ENCODE data around the gene COMTD1.
A peak's percentile ranks its signal among the peaks of the same experiment; 100 is the strongest.

COMTD1 gene

DNA sequence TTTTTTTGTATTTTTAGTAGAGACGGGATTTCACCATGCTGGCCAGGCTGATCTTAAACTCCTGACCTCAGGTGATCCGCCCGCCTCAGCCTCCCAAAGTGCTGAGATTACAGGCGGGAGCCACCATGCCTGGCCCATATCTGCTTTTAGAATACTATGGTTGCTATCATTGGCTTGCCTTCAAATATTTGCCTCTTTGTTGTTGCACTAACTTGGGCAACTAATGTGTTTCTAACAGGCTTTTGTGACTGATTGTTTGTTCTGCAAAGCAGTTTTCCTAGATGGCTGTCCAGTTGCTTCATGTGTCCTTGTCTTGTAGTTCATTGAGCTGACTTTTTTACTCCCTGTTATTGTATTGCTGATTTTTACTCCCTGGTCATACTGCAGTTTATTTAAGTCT is 15.5 kb downstream of the COMTD1 start:
- TF ChIP-seq, protein P1, sequence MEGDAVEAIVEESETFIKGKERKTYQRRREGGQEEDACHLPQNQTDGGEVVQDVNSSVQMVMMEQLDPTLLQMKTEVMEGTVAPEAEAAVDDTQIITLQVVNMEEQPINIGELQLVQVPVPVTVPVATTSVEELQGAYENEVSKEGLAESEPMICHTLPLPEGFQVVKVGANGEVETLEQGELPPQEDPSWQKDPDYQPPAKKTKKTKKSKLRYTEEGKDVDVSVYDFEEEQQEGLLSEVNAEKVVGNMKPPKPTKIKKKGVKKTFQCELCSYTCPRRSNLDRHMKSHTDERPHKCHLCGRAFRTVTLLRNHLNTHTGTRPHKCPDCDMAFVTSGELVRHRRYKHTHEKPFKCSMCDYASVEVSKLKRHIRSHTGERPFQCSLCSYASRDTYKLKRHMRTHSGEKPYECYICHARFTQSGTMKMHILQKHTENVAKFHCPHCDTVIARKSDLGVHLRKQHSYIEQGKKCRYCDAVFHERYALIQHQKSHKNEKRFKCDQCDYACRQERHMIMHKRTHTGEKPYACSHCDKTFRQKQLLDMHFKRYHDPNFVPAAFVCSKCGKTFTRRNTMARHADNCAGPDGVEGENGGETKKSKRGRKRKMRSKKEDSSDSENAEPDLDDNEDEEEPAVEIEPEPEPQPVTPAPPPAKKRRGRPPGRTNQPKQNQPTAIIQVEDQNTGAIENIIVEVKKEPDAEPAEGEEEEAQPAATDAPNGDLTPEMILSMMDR (IDR thresholded peaks at IDR 0.05; ENCODE audit: low read depth, low read length), result no peak
- TF ChIP-seq POLR2A (IDR thresholded peaks at IDR 0.05; ENCODE audit: extremely low read depth, insufficient read length) (no peak), MYC (IDR thresholded peaks at IDR 0.05; ENCODE audit: low read depth, low read length) (no peak)
- TF ChIP-seq, protein P2, sequence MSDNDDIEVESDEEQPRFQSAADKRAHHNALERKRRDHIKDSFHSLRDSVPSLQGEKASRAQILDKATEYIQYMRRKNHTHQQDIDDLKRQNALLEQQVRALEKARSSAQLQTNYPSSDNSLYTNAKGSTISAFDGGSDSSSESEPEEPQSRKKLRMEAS (IDR thresholded peaks at IDR 0.05; ENCODE audit: low read depth, low read length), result no peak
- no peak for DNase-seq (ENCODE audit: low read depth)
- no peak overlapping the region for H3K4me3 ChIP-seq (ENCODE audit: low read depth, low read length)

DNA sequence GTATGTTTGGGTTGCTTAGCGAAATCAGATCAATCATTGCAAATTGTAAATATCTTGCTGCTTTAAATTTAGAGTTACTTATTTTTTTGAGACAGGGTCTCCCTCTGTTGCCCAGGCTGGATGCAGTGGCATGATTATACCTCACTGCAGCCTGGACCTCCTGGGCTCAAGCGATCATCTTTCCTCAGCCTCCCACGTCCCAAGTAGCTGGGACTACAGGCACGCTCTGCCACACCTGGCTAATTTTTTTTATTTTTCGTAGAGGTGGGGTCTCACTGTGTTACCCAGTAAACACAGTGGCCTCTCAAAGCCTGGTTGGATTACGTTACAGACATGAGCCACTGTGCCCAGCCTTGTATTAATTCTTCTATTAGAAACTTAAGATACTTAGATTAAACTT is 23.4 kb downstream of the COMTD1 start:
- H3K4me3 ChIP-seq (ENCODE audit: low read depth, low read length), result peak overlapping the region; percentile 79
- DNase-seq (ENCODE audit: low read depth), result no peak
- TF ChIP-seq MYC (IDR thresholded peaks at IDR 0.05; ENCODE audit: low read depth, low read length) (no peak), POLR2A (IDR thresholded peaks at IDR 0.05; ENCODE audit: extremely low read depth, insufficient read length) (no peak)
- TF ChIP-seq, protein P2 (IDR thresholded peaks at IDR 0.05; ENCODE audit: low read depth, low read length), result no peak
- TF ChIP-seq, protein P1 (IDR thresholded peaks at IDR 0.05; ENCODE audit: low read depth, low read length), result no peak

DNA sequence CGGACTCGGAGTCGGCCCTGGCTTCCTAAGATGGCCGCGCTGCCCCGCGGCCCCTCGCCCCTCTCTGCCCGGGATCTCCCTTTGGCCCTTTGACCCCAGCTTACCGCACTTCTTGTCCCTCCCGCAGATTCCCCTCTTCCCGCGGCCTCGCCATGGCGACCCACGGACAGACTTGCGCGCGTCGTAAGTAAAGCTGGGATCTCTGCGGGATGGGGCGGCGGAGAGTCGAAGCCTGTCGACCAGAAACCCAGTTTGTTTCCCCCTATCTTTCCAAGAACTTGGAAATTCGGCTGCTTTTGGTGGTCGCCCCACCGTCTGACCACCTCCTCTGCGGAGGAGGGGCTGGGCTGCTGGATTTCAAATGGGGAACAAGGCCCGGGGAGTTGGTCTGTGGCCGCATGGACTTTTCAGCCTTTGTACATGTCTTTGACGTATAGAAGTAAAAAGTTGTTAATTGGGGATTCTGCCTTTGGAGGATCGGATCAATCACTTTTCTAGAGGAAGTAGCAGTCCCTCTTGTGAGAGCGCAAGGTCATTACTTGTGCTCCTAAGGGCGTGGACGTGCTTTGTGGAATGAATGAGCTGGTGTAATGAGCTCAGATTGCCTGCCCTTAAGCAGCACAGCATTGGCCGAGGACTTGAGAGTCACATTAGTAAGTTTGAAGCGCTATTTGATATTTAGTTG is 24.6 kb downstream of the COMTD1 start:
- peak overlapping the region; percentile 79 for H3K4me3 ChIP-seq (ENCODE audit: low read depth, low read length)
- DNase-seq (ENCODE audit: low read depth), result peak; percentile 65
- TF ChIP-seq POLR2A (IDR thresholded peaks at IDR 0.05; ENCODE audit: extremely low read depth, insufficient read length) (no peak), MYC (IDR thresholded peaks at IDR 0.05; ENCODE audit: low read depth, low read length) (peak; percentile 9)
- TF ChIP-seq, protein P2 (IDR thresholded peaks at IDR 0.05; ENCODE audit: low read depth, low read length), result peak; percentile 50; the same call in 1 of the 2 replicates
- TF ChIP-seq, protein P1 (IDR thresholded peaks at IDR 0.05; ENCODE audit: low read depth, low read length), result no peak

DNA sequence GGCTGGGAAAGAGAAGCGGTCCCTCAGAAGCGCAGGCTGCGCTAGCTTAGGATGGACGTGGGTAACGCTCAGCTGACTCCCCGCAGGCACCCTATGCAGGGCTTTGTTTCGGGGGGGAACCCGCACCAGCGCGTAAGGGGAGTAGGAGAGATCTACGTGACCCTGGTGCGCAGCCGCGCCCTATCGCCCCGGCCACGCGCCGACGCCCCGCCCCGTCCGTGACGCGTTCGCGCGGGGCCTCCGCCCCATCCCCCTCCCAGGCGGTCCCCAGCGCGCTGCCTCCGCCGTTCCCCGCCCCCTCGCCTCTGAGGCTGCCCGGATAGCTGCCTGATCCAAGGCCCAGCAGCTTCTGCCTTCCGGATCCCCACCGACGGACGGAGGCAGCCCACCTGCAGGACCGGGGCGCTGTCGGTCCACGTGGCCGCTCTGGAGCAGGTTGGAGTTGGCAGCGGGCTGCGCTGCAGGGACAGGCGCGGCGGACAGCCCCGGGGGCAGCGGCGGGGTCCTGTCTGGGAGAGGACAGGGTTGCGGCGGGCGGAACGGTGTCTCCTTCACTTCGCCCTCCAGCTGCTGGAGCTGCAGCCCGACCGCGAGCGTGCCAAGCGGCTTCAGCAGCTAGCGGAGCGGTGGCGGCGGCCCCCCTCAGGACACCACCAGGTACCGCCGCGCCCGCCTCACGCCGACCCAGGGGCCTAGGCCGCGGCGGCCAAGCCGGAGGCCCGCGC is 25.3 kb downstream of the COMTD1 start, which contains the start of gene VDAC2:
VDAC2 (plus strand) TSS at position 515 of the 725 bp plus-strand sequence. CDS start 363 bp downstream, outside the sequence.
- DNase-seq (ENCODE audit: low read depth), result peak; percentile 93
- TF ChIP-seq, protein P2 (IDR thresholded peaks at IDR 0.05; ENCODE audit: low read depth, low read length), result peak; percentile 92
- TF ChIP-seq MYC (IDR thresholded peaks at IDR 0.05; ENCODE audit: low read depth, low read length) (peak; percentile 88), POLR2A (IDR thresholded peaks at IDR 0.05; ENCODE audit: extremely low read depth, insufficient read length) (peak; percentile 79)
- TF ChIP-seq, protein P1 (IDR thresholded peaks at IDR 0.05; ENCODE audit: low read depth, low read length), result no peak
- peak within 1 kb of the TSS; percentile 83 for H3K4me3 ChIP-seq (ENCODE audit: low read depth, low read length)

DNA sequence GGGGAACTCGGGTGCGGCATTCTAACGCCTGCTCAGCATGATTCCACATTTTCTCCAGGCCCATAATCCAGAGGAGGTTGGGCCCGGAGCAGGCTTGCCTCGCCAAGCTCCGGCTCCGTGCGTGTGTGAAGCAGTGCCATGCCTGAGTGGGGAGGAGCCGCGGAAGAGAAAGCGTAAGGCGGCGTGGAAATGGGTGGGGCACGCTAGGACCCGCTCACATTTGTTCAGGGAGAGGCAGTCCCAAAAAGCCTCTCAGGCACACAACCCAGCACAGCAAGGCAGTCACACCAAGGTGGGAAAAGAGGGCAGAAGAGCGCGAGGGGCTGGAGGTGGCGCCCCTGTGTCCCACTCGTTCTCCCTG is 25.9 kb downstream of the COMTD1 start:
- peak overlapping the region; percentile 83 for H3K4me3 ChIP-seq (ENCODE audit: low read depth, low read length)
- DNase-seq (ENCODE audit: low read depth), result peak; percentile 81
- TF ChIP-seq, protein P2 (IDR thresholded peaks at IDR 0.05; ENCODE audit: low read depth, low read length), result no peak; the same call in 1 of the 2 replicates
- TF ChIP-seq MYC (IDR thresholded peaks at IDR 0.05; ENCODE audit: low read depth, low read length) (no peak), POLR2A (IDR thresholded peaks at IDR 0.05; ENCODE audit: extremely low read depth, insufficient read length) (no peak)
- TF ChIP-seq, protein P1 (IDR thresholded peaks at IDR 0.05; ENCODE audit: low read depth, low read length), result no peak

Measured in NB4 (cell line).